GM21723 (cell line): ENCODE results near the gene ZNF226.
A peak's percentile ranks its signal among the peaks of the same experiment; 100 is the strongest.
"Not testable (repeated sequence)": the region's sequence is repeated elsewhere in the genome, so short reads cannot be mapped to it uniquely, and the experiment has no call there.

ENCODE experiments used
- ATAC-seq: cut with Tn5 transposase; IDR thresholded peaks from one replicate; pipeline ENCODE4 v1.9.1; 2021; ENCODE audit warnings: mild to moderate bottlenecking, moderate library complexity; ENCODE audit not compliant: unreplicated experiment

The ZNF226 gene

DNA sequence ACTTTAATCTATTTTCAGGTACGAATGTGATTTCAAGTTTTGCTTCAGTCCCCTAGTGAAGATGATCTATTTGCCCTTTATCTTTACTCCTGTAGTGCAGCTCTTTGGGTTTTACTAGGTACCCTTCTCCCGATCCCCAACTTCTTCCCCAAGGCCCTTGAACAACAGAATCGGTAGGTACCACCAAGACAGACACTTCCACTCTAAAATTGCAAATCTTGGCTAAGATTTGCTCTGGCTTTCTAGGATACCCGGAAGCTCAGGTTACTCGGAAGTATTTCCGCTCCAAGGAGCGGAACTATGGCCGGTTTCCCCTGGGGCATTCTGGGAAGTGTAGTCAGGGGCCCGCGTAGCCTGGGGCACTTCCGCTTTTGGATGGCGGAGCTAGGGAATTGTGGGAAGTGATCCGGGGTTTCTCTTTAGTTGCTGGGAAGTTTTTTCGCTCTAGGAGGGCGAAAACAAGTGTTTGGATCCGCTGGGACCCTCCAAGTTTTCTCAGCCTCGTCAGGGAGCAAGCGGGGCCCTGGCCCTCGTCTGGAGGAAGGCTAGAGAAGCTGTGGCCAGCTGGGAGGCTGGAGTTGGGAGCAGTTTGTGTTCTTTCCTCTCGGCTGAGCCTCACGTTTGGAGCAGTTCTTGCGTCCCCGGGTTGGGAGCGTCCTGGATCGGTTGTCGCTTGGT is 42.4 kb downstream of the ZNF226 start:
- peak; percentile 93 for ATAC-seq

DNA sequence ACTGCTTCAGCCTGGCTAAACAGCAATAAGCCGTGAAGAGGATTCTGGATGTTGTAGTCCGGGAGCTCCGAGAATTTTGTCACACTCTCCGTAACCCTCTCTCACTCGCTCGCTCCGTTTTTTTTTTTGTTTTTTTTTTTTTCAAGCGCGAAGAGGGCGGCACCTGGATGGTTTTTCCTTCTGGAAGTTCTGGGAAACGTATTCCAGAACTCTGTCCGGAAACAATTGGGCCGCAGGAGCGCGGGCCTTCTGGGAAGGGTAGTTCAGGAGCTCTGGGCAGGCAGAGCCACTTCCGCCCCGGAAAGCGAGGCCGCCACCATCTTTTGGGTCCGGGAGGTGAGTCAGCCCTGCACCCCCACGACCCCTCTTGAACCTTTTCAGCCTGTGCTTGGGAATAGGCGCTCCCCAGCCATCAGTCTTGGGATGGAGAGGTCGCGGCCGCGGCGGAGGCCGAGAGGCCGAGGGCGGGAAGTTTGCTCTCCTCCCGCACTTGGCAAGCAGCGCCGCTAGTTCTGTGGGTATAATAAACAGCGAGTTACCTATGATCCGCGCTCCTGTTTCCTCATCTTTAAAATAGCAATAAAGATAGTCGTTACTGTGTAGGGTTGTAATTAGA is 47.5 kb downstream of the ZNF226 start, which contains the start of gene ZNF227:
Gene ZNF227 (plus strand): TSS at position 283 of the 616 bp plus-strand sequence. CDS start 5,261 bp downstream, outside the sequence.
- peak; percentile 87 for ATAC-seq

DNA sequence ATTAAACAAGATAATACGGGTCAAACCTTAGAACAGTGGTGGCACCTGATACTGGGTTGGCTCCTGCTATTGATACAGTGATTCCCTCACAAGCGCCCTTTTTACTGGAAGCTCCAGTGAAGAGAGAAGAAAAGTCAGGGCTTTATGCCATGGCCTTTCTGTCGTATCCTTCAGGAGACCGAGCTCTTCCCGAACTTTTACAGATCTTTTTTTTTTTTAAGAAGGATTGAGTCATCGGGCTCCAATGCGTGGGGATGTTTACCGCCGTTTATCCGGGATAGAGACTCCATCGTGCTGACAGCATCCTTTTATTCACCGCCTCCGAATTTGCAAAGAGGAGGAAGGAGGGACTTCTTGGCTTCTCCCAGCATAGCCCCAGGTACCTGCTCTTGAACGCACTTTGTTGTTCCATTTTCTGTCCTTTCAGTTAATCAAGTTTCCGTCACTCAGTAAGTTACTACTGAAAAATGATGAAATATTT is 48.0 kb downstream of the ZNF226 start:
- ATAC-seq: peak; percentile 35

DNA sequence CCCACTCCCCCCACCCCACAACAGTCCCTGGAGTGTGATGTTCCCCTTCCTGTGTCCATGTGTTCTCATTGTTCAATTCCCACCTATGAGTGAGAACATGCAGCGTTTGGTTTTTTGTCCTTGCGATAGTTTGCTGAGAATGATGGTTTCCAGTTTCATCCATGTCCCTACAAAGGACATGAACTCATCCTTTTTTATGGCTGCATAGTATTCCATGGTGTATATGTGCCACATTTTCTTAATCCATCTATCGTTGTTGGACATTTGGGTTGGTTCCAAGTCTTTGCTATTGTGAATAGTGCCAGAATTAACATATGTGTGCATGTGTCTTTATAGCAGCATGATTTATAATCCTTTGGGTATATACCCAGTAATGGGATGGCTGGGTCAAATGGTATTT is 55.0 kb downstream of the ZNF226 start:
- not testable (repeated sequence) for ATAC-seq

DNA sequence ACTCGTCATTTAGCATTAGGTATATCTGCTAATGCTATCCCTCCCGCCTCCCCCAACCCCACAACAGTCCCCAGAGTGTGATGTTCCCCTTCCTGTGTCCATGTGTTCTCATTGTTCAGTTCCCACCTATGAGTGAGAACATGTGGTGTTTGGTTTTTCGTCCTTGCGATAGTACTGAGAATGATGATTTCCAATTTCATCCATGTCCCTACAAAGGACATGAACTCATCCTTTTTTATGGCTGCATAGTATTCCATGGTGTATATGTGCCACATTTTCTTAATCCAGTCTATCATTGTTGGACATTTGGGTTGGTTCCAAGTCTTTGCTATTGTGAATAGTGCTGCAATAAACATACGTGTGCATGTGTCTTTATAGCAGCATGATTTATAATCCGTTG is 55.9 kb downstream of the ZNF226 start:
- ATAC-seq: not testable (repeated sequence)

DNA sequence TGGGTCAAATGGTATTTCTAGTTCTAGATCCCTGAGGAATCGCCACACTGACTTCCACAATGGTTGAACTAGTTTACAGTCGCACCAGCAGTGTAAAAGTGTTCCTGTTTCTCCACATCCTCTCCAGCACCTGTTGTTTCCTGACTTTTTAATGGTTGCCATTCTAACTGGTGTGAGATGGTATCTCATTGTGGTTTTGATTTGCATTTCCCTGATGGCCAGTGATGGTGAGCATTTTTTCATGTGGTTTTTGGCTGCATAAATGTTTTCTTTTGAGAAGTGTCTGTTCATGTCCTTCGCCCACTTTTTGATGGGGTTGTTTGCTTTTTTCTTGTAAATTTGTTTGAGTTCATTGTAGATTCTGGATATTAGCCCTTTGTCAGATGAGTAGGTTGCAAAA is 56.4 kb downstream of the ZNF226 start:
- not testable (repeated sequence) for ATAC-seq
